Fibroblast of pulmonary artery (primary cell): ENCODE data around the gene MFAP4.

Experiments
- DNase-seq: peaks from one replicate; pipeline ENCODE4 v3.0.0-alpha.2; 2010; ENCODE audit warnings: low read depth
- H3K4me3 ChIP-seq: replicated peaks from 2 replicates; pipeline ENCODE4 v1.5.1; 2011; ENCODE audit warnings: low read depth, mild to moderate bottlenecking, control low read depth, low read length, moderate library complexity
- CTCF ChIP-seq: IDR thresholded peaks from 2 replicates; pipeline ENCODE4 v1.5.1; 2011; ENCODE audit warnings: mild to moderate bottlenecking, control low read depth, low read length, inconsistent platforms; ENCODE audit errors: missing control alignments

Gene MFAP4

GRCh38 chr17:19369846-19370492 is 17.0 kb downstream of the MFAP4 start:
- no peak for DNase-seq
- H3K4me3 ChIP-seq, result no peak overlapping the region
- TF ChIP-seq CTCF, result no peak

DNA sequence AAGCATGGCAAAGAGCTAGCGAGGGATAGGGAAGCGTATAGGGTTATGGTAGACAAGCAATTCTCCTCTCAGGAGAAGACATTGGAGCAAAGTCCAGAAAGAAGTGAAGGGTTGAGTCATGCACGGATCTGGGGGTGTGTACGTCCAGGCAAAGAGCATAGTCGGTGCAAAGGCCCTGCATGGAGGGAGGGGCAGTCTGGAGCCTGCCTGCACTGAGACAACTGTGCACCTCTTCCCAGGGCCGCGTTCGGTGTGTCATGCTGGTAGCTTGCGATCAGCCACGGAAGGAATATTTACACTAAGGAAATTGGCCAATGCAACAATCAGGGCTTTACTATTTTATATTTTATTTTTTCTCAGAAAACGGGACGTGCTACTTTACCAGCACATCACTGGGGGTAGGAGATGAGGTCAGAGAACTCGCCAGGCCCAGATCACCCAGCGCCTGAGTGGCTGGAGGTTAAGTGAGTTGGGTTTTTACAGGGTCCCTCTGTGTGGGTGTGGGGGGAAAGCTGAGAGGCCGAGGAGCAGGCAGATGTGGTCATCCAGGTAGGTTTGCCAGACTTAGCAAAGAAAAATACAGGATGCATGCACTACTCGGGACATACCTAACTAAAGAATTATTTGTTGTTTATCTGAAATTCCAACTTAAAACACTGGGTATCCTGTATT is 17.7 kb downstream of the MFAP4 start:
- H3K4me3 ChIP-seq, result no peak overlapping the region
- no peak for DNase-seq
- no peak for TF ChIP-seq CTCF

DNA sequence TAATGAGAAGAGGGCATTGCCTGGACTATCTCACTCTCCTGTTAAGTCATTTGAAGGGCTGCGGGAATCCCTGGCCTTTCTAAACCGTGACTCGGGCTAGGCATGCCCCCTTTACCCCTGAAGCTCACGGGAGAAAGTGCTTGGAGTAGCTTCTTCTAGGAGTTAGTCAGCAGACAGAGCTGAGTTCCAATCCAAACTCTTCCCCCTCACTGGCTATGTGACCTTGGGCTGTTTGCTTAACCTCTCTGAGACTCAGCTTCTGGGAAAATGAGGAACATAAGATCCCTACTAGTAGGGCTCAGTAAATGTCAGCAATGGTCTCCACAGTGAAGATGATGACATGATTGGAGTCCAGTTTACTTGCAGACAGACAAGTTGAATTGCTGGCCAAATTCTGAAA is 18.8 kb downstream of the MFAP4 start:
- no peak for DNase-seq
- no peak for TF ChIP-seq CTCF
- no peak overlapping the region for H3K4me3 ChIP-seq

GRCh38 chr17:19366637-19366972 is 20.4 kb downstream of the MFAP4 start:
- no peak overlapping the region for H3K4me3 ChIP-seq
- DNase-seq, result no peak
- no peak for TF ChIP-seq CTCF

DNA sequence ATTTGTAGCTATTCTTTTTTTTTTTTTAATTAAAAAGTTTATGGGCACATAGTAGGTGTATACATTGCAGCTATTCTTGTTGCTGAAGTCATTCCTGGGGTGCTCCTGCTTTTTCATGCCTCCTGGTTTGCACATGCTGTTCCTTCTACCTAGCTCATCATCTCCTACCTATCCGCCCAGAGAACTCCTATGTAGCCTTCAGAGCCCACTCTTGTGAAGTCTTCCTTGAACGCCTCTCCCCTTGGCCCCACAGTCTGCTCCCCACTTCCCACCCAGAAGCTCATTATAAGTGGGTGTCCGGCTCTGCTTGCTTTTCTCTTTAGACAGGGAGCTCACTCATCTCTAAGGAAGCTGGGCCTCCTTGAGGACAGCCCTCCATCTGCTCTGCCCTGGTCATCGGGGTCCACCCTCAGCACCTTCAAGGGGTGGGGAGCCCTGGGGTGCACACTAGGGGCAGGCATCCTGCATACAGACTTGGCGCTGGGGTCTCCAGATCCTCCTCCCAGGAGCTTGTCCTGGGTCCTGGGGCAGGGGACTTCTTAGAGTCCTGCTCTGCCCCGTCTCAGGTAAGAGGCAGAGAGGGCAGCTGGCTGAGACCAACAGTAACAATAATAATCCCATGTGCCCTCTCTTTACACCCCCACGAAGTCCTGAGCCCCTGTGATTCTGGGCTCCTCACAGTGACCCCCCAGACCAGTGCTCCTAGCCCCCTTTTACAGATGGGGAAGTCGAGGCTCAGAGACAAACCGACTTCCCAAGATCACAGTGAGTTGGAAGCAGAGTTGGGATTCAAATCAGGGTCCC is 21.0 kb downstream of the MFAP4 start:
- H3K4me3 ChIP-seq, result no peak overlapping the region
- TF ChIP-seq CTCF, result no peak
- DNase-seq, result no peak

DNA sequence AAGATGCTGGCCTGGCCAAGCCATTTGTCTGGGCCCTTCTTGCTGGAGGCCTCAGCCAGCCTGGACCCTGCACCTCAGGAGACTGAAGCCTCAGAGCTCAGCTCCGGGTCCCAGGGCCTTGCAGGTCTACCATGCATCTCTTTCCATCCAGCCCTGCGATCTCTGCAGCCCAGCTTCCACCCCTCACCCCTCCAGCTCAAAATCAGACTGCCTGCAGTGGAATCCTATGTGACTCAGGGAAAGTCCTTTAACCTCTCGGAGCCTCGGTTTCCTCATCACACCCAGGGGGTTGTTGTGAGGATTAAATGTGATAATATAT is 21.5 kb downstream of the MFAP4 start:
- H3K4me3 ChIP-seq, result no peak overlapping the region
- DNase-seq, result no peak
- TF ChIP-seq CTCF, result no peak
